NCI-H748 treated with DMSO at 0.1 percent for 48 hours (cell line): ENCODE results near the gene ORC3.
"Not testable (repeated sequence)": the region's sequence is repeated elsewhere in the genome, so short reads cannot be mapped to it uniquely, and the experiment has no call there.

Source experiments
- DNase-seq: peaks from one replicate; lab custom pipeline; 2025; lab: John Stamatoyannopoulos, UW

ORC3 gene

DNA sequence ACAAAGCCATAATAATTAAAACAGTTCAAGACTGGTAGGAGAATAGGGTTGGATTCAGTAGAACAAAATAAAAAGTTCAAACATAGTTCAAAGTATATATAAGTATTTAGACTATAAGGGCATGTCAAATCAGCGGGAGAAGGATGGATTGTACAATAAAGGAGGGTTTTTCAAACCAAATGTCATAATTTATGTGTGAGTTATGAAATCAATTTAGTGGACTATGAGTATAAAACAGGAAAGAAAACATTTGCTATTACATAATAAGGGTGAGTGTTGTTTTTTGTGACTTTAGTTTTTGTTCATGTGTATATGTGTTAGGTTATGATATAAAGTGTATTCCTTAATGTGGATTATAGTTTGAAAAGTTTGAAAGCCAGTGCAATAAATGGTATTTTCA is 10.6 kb downstream of the ORC3 start:
- no peak for DNase-seq

DNA sequence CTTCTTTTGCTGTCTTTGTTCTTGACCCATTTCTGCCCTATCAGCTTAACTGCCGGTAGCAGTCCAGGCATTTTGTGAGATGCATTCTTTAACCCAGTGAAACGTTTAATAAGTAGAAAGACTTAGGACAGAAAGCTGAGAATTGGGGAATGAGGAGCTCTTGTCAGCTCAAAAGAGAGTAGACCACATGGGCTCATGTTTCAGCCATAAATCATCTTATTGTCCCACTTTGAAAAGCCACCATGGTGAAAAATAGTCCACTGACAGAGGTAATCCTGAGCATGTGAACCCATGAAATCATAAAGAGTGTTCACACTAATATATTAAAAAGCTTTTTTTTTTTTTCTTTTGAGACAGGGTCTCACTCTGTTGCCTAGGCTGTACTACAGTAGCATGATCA is 16.3 kb downstream of the ORC3 start:
- no peak for DNase-seq

DNA sequence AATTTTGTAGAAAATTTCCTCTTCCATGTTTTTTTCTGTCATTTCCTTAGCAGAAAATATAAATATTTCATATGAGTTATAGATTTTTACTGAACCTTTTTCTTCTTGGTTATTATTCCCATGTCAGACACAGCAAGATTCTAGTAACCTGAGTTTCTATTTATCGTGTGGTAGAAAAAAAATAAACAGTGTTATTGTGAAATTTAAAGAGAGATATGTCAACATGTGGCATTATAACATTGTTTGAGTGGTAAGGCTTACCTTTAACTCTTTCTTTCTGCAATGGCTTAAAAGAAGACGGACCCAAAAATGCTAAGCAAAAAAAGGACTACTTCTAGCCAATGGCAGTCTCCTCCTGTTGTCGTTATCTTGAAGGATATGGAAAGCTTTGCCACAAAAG is 18.9 kb downstream of the ORC3 start:
- no peak for DNase-seq

DNA sequence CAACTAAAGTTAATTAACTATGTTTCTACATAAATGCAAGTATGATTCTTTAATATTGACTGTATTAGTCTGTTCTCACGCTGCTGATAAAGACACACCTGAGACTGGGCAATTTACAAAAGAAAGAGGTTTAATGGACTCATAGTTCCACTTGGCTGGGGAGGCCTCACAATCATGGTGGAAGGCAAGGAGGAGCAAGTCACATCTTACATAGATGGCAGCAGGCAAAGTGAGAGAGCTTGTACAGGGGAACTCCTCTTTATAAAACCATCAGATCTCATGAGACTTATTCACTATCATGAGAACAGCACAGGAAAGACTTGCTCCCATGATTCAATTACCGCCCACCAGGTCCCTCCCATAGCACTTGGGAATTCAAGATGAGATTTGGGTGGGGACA is 23.1 kb downstream of the ORC3 start:
- not testable (repeated sequence) for DNase-seq

DNA sequence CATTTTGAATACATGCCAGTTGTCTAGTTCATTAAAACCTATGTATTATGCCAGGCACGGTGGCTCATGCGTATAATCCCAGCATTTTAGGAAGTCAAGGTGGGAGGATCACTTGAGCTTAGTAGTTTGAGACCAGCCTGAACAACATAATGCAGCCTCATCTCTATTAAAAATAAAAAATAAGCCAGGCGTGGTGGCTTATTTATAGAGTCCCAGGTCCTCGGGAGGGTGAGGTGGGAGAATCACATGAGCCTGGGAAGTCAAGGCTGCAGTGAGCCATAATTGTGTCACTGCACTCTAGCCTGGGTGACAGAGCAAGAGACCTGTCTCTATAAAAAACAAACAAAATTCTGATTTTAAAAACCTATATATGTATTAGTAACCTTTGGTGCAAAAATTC is 27.5 kb downstream of the ORC3 start:
- no peak for DNase-seq

DNA sequence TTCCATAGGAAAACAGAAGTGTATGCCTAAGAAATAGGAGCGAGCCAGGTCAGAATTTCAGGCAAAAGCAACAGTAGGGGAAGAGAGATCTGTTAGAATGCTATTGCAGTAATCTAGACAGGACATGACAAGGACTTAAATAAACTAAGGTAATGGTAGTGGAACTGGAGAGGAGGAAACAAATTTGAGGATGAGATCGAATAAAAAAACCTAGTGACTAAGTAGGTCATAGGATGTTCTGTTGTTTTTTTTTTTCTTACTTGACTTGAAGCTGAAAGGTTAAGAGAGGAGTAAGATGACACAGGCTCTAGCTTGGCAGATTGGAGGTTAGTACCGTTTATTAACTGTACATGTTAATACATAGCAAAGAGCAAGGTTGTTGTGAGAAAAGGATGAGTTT is 28.6 kb downstream of the ORC3 start:
- DNase-seq, result no peak

DNA sequence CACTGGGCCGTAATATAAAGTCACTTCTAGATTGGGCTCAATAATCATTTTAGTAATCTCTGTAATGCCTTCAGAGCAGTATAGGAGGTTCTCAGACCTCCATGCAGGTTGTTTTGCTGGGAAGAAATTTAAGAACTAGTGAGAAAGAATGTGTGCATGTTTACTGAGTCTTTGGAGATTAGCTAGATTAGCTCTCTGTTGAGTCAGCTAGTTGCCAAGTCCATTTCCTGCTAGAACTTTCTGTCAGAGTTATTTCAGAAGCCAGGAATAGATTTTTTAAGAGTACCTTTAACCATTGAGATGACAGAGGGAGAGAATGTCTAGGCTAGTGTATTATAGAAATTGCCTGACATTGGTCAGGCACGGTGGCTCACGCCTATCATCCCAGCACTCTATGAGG is 33.3 kb downstream of the ORC3 start:
- no peak for DNase-seq

DNA sequence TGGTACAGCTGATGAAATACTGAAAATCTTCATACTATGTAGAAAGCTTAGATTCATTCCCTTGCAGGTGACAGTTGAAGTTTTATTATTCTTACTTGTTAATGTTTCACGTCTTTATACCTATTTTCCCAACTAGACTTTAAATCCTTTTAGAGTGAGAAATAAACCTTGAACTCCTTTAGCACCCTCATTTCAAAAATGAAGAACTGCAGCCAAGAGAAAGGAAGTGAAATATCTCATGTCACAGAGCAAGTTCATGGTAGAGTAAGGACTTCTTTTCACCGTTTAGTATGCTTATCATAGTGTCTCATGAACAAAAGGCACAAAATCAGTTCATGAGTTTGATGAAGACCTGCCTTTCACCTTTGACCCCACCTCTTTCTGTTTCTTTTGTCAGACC is 38.5 kb downstream of the ORC3 start:
- DNase-seq, result no peak

DNA sequence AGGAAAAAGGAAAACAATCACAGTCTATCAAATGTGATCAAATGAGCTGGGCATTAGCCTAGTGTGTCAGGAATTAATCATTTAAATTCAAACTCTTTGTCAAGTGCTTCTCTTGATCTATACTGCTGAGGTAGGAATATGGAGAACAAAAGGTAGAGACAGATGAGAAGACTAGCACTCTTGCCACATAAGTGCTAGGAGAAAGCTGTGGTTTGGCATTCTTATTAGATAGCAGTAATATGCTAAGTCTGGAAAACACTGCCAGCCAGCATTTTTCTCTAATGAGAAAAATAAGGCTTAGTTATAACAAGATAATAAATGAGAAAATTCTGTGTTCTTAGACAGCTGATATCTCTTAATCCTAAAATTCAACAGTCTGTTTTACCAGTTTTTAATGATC is 38.9 kb downstream of the ORC3 start:
- DNase-seq, result no peak

DNA sequence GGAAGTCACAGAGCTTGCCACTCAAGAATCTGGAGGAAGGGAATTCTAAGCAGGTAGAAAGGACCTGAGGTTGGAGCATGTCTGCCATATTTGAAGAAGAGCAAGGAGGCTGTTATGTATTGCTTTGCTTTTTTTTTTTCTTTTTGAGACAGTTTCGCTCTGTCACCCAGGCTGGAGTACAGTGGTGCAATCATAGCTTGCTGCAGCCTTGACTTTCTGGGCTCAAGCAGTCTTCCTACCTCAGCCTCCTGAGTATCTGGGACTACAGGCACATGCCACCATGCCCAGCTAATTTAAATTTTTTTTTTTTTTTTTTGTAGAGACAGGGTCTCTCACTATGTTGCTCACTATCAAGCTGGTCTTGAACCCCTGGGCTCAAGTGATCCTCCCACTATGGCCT is 40.8 kb downstream of the ORC3 start:
- no peak for DNase-seq

DNA sequence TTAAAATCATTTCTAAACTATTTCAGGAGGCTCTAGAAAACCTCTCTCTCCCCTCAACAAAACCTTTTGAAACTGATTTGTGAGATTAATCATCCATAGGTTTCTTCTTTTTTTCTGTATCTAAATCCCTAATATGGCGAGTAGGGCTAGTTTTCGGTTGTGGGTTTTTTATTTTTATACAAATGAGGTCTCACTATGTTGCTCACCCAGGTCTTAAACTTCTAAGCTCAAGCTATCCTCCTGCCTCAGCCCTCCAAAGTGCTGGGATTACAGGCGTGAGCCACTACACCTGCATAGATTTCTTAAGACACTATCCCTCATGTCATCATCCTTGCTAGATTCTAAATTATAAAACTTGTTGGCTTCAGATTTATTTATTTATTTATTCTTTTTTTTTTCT is 43.9 kb downstream of the ORC3 start:
- no peak for DNase-seq

DNA sequence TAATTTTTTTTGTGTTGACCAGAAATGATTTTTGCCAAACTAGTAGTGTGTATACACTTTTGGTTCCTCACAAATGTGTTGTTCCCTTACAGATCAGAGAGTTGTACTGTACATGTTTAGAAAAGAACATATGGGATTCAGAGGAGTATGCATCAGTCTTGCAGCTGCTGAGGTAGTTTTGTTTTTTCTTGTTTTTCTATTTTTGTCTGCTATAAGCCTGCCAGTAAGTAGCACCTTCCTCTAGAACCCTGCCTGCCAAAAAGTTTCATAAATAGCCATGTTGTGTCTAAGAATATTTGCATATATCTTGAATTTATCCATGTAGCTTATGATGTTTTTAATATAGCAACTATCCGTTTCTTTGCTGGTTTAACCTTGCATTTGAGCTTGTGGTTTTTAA is 46.4 kb downstream of the ORC3 start:
- no peak for DNase-seq

DNA sequence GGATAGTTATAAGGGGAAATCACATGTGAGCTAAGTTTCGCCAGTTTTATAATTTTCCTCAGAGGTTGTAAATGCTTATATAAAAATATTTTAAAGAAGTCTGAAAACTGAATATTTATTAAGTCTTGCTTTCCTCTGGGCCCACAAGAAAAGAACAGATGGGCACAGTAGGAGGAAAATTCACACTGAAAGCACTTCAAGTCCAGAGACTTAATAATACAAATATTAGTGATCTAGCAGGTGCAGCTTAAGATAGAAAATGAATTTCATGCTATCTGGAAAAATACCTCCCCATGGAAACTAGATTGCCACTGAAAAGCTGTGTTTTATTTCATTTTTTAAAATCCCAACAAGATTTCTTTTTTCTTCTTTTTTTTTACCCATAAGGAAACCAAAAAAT is 47.2 kb downstream of the ORC3 start:
- DNase-seq, result no peak

DNA sequence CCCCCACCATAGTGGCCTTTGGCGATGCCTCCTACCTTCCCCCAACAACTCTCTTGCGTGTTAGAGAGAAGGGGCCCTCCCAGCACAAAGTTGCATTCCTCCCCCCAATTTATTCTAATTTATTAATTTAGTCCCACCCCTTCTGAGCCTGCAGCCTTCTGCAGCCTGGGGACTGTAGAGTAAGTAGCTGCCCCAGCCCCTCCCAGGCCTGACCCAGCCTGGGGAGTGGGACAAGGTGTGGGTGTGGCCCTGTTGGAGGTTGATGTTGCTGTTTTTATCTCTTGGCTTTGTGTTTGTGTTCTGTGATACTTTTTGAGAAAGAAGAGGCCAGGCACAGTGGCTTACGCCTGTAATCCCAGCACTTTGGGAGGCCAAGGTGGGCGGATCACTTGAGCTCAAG is 49.4 kb downstream of the ORC3 start:
- DNase-seq, result no peak

DNA sequence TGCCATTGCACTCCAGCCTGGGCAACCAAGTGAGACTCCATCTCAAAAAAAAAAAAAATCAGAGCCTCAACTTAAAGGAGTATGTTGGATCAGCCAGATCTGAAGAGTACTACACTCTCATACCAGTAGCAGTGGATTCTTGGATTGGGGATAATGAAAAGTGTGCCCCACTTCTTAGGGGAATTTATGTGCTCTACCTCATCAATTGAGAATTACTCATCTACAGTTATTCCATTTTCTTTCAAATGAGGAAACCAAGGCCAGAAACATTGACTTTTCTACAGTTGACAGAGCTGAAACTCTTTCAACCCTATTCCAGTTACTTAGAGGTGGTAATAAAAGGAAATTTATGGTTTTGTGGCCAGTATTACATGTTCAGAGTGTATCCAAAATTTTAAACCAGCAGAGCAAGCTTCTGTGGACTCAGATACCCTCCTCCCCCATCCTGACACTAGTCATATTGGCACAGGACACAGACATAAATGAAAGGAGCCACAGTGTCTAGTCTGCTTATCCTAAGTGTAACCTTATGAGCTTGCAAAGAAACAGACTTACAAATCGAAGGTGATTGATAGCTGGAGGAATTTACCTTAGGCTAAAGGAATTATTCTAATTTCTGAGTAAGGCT is 51.2 kb downstream of the ORC3 start:
- no peak for DNase-seq

DNA sequence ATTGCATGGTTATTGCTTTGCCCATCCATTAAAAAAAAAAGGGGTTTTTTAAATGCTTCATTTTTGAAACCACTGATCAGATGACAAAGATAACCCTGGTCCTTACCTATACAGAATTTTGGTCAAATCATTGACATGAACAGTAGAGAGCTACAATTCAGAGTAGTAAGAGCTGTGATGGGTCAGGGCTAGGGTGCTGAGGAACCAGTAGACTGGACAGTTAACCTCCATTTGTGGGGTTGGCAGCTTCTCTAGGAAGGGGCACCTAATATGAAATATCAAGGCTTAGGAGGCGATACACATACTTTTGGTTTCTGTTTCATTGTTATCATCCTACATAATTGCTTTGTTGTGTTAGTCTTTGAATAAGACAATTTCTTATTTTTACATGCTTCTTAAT is 55.1 kb downstream of the ORC3 start:
- no peak for DNase-seq

DNA sequence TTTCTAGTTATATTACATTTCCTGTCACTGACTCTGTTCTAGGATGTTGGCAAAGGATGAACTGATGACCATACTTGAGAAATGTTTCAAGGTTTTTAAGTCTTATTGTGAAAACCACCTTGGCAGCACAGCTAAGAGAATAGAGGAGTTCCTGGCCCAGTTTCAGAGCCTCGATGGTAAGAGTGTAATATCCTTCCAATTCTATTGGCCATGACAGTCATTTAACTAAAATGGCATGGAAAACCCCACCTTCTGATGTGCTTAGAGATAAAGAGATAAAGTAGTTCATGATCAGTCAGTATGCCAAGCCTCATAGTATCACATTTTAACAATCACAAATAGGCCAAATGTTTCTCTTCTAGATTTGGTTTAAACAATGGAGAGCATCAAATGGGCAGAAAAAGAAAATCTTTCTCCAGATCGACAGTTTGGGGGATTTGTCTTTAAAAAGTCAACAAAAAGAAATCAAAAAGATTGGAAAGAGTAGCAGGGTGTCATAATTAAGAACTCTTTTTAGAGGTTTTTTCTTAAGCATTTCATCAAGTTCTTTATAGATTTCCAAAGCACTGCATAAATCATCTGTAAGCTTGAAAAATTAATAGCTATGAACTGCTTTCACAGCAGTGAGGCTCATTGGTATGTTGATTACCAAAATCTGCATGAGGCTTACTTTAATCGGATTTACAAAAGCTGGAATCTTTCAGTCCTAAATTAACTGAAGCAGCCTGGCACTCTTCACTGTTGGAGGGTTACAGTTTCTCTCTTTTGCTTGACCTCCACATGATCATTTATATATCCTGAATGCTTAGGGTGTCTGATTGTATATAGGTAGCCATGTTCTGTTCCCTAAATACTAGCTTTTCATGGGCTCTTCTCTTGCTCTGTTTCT is 63.4 kb downstream of the ORC3 start:
- no peak for DNase-seq

DNA sequence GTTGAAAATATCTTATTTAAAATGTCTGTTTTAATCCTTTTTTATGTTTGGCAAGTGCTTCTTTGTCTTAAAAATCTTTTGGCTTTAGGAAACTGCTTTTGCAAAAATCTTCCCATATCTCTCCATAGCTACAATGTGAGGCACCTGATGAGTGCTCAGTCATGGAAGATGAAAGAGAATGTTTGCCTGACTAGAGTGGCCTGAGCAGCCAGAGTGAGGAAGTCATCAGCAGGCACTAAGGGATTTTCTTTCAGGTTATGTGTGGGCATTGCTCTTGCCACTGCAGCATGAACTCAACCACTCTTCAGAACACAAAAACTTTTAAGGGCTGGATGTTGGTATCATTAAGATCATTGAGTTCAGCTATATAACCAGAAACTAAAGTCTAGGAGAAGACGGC is 64.2 kb downstream of the ORC3 start:
- no peak for DNase-seq

DNA sequence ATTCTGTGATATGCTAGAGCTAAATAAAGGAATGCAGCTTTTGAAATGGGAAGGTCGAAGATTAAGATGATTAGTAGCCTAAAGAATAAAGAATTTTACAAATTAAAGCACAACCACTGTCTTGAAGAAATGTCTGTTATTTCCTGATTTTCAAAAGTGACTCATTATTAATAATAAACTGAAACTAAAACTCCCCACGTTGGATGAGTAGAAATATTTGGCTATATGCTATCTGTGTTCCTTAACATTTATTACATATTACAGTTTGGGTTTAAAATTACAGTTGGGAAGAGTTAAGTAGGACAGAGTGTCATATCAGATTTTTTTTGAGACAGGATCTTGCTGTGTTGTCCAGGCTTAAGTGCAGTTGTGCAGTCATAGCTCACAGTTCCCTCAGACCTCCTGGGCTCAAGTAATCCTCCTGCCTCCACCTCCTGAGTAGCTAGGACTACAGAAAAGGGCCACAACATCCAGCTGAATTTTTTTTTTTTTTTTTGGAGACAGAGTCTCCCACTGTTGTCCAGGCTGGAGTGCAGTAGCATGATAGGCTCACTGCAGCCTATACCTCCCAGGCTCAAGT is 65.0 kb downstream of the ORC3 start:
- no peak for DNase-seq

DNA sequence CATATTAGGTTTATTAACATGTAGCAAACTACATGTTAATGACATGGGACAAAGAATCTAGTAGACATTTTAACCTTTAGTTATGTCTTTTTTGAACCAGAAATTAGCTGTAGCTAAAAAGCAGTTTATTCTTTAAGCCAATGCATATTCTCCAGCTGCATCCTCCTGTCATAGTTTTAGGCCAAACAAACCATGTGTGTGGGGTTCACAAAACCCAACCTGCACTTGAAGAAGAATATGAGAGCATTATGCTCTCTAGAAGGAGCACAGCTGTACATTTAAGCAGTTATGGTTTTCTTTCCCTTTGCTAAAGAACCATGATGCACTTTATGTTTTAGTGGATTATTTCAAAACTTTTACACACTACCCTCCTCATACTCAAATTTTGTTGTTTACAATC is 65.9 kb downstream of the ORC3 start:
- no peak for DNase-seq

DNA sequence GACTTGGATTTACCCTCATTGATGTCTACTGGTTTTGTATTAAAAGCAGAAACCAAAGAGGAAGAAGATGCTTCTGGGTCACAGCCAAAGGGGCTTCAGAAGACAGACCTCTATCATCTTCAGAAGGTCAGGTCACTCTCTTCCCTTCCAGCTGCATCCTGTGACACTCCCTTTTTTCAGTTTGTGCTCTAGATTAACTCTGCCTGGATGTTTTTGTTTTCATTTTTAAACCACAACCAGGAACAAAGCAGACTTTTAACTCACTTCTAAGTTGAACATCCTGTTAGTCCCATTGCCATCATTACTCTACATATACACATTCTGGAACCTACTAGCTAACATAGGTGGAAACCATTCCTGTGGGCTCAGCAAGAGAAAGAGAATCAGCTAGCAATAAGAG is 66.9 kb downstream of the ORC3 start:
- no peak for DNase-seq

DNA sequence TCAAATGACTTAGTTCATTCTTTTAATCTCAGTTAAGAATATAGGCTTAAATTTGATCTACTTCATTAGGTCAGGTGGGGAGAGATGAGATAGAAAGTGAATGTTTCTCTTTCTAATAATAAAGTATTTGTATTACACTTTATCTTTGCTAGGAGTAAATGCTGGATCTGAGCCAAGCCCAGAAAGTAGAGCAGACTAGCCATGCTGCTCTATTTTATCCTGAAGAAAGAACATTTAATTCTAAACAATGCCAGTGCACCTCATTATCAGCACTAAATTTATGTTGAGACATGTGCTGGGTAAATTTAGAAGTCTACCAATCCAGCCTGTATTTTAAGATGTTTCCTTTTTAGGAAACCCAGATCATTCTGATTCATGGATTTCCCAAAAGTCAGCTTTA is 68.6 kb downstream of the ORC3 start:
- DNase-seq, result no peak

DNA sequence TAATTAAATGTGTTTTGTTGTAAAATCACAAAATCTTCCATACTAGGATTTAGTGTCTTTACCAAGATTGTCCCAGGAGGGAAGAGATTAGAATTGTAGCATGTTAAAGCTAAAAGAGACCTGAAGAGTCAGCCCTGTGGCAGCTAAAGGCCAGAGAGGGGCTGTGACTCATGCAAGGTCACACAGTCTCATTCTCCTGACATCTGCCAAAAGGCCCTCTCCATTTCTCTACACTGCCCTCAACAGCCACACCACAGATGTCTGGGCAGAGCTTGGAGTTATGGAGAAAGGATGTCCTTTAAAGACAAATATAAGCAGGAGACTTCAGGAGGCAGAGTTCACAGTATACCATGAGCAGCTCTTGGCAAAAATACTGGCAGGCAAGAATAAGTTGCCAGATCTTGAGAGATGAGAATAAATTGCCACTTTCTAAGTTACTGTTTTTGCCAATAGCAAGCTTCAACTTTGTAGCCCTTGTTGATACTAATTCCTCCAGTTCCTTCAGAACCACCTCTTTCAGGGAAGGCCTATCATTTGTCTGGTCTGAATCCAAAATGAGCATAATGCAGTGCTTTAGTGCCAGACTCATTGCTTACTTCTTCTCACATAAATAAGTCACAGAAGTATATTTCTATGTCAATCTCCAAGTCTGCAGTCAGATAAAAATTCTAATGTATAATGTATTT is 70.4 kb downstream of the ORC3 start:
- DNase-seq, result no peak
